CD4-positive, alpha-beta T cell treated with Interleukin-6 for 4 hours (primary cell): ENCODE results near the gene SLC43A2.

Experiments used
- DNase-seq: peaks from one replicate; pipeline ENCODE4 v3.0.0-alpha.2; 2020; ENCODE audit warnings: mixed read lengths

SLC43A2 gene

DNA sequence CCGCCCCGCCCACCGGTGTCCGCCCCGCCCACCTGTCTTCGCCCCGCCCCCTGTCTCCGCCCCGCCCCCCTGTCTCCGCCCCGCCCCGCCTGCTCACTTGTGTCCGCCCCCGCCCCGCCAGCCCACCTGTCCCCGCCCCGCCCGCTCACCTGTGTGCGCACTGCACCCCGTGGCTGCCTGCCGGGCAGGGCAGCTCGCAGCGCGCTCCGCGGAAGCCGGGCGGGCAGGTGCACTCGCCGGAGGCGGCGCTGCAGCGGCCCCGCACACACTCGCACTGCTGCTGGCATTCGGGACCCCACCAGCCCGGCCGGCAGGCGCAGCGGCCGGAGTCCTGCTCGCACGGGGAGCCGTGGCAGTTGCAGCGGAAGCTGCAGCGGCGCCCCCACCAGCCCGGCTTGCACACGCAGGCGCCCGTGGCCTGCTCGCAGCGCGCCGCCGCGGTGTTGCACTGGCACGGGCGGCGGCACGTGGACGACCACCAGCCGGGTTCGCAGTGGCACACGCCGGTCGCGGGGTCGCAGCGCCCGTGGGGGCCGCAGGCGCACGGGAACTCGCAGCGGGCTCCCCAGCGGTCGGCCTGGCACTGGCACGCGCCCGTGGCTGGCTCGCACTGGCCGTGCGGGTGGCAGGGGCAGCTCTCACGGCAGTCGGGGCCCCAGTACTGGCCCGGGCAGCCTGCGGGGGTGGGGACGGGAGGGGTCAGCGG is 14.8 kb upstream of the SLC43A2 start:
- peak; percentile 66 for DNase-seq

DNA sequence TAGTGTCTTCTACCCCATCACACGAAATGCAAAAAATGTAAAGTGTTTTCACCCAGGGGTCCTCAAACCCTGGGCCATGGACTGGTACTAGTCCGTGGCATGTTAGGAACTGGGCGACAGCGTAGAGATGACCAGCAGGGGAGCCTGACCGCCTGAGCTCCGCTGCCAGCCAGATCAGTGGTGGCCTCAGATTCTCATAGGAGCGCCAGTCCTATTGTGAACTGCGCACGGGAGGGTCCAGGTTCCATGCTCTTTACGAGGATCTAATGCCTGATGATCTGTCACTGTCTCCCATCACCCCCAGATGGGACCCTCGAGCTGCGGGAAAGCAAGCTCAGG is 12.4 kb upstream of the SLC43A2 start:
- no peak for DNase-seq

GRCh38 chr17:1640329-1641064 is 11.9 kb upstream of the SLC43A2 start:
- no peak for DNase-seq

DNA sequence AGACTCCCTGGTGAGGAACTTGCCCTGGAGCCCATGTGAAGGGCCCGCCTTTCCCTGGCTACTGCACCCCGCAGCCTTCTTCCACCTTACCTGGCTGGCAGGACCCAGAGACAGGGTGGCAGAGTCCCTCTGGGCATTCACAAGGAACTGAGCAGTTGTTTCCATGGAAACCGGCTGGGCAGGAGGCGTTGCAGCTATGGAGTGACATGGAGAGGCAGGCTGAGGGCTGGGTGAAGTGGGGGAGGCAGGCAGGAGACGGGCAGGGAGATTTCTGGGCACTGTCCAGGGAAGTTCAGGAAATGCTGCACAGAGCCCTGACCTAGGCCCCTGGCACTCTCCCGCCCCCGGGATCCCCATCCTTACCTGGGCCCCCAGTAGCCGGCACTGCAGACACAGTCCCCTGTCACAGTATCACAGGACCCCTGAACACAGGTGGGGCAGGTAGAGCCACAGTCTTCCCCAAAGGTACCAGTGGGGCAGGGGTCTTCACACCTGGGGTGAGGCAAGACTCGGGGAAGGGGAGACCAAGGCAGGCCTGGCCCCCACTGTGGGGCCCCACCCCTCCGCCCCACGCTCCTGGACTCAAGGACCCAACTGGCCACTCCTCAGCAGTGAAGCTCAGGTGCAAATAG is 11.0 kb upstream of the SLC43A2 start:
- no peak for DNase-seq

DNA sequence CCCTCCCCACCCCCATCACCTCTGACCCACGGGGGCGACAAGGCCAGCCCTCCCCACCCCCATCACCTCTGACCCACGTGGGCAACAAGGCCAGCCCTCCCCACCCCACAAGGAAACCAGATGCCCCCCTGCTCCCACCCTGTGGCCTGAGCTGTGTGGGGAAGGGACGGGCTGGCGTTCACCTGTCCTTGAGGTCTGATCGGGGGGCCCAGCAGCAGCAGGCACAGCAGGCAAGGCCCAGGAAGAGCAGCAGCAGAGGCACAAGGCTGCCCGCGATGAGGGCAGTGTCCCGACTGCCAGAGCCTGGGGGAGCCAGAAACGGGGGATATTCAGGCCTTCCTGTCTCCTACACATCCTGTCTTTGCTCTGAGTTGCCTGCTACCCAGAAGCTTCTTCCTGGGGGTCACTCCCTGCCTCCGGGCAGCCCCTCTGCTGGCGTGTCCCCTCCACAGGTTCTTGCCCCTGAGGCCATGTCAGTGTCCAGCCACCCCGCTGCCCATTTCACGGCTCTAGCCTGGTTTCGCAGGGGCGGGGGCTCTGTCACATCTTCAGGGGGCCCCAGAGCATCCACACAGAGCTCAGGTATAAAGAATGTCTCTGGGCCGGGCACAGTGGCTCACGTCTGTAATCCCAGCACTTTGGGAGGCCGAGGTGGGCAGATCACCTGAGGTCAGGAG is 10.1 kb upstream of the SLC43A2 start:
- no peak for DNase-seq

GRCh38 chr17:1638171-1638590 is 9.5 kb upstream of the SLC43A2 start:
- no peak for DNase-seq

- DNase-seq = no peak
These were observed 8.2 kb upstream of the SLC43A2 start for GRCh38 chr17:1636732-1637285.

DNA sequence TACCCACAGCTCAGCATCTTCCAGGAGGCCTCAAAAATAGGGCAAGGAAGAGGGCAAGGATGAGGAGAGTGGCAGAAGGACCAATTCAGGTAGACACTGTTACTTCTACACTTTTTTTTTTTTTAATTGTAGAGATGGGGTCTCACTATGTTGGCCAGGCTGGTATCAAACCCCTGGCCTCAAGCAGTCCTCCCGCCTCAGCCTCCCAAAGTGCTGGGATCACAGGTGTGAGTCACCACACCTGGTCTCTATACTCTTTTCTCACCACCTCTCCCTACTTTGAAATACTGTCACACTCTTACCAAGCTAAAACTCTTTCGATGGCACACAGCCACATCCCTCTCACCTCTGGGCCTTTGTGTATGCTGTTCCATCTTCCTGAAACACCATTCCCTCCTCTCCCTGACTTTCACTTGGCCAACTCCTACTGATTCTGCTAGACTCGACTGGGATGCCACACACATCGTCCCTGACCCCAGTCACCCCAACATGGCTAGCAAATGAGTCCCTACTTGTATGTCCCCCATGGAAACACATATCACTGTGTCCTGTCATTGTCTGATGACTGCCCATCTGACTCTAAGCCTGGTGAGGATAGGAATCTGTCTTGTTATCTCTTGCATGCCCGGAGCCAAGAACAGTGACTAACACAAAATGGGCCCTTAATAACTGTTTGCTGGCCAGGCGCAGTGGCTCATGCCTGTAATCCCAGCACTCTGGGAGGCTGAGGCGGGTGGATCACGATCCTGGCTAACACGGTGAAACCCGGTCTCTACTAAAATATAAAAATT is 7.2 kb upstream of the SLC43A2 start:
- DNase-seq = no peak

DNA sequence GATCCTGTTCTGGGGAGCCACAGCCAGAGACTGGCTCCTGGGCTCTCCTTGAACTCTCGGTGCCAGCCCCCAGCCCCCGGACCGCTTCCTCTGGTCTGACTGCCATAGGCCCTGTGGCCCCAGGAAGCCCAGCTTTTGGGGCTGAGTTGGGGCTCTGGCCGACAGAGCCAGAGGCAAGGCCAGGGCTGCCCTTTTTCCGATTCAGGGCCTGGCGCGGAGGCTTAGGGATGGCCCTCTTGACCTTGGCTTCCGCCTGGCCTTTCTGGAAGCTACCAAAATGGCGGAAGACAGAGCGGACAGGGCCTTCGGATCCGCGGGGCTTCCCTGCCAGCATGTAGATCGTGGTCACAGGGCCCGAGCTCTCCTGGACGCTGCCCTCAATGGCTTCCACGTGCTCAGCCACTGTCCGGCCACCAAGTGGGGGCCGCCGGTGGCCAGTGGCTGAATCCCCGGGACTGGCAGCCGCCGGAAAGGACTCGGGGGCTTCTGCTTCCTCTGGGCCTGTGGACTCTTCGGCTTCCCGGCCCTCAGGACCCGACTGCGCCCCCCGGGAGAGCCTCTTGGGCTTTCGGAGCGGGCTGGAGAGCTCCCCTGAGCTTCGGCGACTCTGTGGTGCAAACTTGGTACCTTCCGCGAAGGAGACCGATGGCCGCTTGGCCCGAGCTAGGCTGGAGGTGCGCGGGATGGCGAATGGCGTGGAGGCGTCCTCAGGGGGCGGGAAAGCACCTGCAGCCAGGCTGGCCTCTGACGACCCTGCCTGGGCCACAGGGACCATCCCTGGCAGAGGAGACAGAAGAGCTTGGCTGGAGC is 6.4 kb upstream of the SLC43A2 start:
- no peak for DNase-seq

DNA sequence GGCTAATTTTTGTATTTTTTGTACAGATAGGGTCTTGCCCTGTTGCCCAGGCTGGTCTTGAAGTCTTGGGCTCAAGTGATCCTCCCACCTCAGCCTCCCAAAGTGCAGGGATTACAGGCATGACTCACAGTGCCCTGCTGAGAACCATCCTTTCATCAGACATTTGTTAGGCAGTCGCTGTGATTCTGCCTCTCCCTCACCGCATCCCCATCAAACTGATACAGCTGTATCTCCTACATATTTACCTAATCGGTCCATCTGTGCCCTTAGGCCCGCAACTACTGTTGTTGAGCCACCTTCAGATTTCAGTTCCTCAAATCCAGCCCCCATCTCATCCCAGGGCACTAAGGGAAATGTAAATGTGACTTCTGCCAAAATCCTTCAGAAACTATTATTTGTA is 2.0 kb upstream of the SLC43A2 start:
- no peak for DNase-seq

DNA sequence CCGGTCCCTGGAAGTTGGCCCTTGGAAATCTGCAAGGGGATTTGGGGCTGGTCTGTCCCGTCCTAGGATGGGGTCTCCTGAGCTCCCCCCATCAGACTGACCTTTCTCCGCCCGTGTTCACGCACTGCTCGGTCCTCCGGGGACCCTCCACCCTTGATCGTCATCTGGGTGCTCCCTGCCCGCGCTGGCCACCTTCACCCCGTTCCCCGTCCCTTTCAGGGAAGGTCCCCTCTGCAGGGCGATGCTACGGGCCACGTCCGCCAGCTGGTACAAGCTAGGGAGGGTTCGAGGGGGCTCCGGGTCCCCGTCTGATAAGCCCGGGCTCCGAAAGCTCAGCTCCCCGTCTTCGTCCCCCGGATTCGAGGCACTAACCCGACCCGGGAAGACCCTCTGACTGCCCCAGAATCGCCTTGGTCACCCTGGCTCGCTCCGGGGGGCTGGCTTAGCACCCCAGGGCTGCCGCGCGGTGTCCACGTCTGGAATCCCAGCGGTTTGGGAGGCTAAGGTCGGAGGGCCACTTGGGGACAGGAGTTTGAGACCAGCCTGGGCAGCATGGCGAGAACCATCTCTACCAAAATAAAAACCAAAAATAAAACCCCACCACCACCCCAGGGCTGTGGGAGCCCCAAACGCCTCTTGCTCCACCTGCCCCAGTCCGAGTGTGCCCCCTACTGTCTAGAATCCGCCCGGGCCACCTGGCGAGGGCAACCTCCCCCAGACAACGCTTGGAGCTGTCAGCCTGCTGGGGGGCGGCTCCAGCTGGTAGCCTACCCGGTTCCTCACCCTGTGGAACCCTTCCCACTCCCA is 1.1 kb upstream of the SLC43A2 start:
- peak; percentile 72 for DNase-seq

DNA sequence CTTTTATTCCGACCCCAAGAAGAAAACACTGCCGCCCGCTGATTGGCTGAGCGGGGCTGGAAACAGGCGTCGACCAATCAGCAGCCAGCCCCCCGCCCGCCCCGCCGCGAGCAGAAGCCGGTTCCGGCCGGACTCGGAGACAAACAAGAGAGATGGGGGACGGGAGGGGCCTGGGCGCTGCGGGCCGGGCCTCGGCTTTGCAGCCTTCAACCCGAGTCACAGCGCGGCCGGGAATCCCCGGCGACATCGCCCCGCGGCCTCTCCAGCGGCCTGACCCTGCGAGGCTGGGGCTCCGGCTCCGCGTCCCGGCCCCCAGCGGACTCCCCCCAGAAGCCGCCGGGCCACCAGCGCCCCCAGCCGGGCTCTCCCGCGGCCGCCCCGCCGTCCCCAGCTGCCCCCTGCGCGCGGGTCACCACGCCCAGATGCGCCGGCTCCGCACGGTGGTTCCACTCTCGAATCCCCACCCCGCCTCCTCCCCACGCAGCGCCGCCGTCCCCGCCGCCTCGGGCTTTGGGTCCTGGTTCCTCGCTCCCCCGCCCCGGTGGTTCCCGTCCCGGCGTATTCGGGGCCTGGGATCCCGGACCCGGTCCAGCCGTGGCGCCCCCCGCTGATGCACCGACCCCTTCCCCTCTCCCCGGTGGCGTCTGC is 346 bp upstream of the SLC43A2 start:
- DNase-seq = peak; percentile 91

DNA sequence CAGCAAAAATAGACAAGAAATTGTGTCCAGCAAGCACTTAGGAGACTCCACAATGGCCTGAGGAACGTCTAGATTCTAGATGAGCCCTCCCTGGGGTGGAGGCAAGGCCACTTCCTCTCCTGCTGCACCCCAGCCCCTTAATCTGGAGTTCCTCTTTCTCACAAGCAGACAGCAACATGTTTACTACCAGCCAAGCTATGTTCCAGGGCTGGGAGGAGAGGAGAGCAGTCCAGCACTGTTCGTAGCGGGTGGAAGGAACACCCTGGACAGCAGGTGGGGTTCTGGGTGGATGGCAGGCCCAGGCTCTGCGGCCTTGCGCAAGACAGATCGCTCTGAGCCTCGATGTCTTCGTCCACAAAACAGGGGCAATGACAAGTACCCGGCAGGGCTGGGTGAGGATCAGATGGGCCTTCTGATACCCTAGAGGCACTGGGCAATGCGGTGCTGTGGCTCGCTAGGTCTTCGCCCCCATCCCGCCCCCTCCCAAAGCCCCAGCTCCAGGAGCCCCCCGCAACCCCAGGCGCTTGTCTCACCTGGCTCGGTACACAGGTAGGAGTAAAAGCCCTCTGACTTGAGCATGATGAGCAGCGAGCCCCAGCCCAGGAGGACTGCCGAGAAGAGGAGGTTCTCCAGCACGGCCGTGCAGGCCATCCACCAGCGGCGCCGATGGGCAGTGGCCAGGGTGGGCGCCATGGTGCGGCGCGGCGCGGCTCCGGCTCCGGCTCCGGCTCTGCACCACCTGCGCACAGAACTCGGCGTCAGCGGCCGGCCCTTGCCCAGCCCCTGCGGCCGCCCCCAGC is 1.3 kb downstream of the SLC43A2 start:
- DNase-seq = no peak

- no peak for DNase-seq
These were observed 2.3 kb downstream of the SLC43A2 start for GRCh38 chr17:1626333-1626732.

DNA sequence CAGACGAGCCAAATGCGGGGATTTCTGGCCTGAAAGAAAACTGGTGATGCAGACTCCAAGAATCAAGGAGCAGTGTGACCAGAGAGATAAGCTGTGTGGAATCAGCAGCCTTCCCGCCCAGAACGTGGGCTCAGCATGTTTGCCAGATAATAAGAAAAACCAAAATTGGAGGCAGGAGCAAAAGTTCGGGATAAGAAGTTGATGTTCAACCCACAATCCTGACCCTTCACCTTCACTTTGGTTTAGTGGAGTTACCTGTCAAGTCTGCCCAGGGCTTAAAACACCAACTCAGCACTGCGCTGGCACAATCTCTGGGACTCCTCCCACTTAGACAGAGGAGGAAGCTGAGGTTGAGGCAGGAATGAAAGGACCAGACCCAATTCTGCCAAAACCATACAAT is 3.1 kb downstream of the SLC43A2 start:
- no peak for DNase-seq

DNA sequence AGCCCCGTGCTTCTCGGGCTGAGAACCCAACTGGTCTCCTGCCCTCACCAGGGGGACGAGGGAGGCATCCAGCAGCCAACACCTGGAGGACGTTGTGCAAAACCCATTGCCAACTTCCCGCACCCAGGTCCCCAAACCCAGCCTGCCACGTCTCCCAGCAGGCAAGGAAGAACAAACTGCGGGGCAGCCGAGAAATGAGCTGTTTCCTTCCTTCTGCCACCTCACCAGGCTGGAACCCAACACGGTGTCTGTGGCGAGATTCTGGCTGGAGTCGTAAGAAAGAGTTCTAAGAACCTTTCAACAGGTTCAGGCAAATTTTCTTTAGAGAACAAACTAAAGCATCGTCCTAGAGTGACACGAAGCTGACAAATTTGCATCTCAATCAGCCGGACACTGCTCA is 3.6 kb downstream of the SLC43A2 start:
- no peak for DNase-seq

DNA sequence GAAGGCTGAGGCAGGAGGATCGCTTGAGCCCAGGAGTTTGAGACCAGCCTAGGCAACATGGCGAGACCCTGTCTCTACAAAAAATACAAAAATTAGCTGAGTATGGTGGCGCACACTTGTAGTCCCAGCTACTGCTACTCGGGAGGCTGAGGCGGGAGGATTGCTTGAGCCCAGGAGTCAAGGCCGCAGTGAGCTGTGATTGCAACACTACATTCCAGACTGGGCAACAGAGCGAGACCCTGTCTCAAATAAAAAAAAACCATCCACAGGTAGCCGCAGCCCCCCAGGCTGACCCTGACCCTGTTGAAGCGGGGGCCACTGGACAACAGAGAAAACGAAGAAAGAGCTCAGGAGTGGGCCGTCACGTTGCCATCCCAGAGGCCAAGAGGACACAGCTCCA is 4.0 kb downstream of the SLC43A2 start:
- no peak for DNase-seq

GRCh38 chr17:1623057-1623630 is 5.5 kb downstream of the SLC43A2 start:
- DNase-seq = no peak
